K562 (cell line): ENCODE data around the gene SRGAP3. TPM values are rescaled to one million over a fixed set of nuclear protein-coding genes. Genes with fewer than 3 reads are reported as not detected.

Experiments
- ATAC-seq: fragments of 200-7000 bp; cut with Tn5 transposase; 3 replicates; pipeline ENCODE4 v1.9.1; 2020; ENCODE audit warnings: moderate library complexity
- BruUV-seq: library from RNA; stranded (reverse); fragments of 400-500 nt; replicated peaks from 2 replicates; lab custom pipeline; 2021; lab: Mats Ljungman, UMichigan
- CTCF ChIA-PET: fragments of 300-600 bp; formaldehyde crosslinking; extraction: SDS; loops from one replicate; lab custom pipeline; 2021; ENCODE audit warnings: low intra/inter-chr PET ratio; lab: Yijun Ruan, JAX
- POLR2A ChIA-PET: fragments of 300-600, 350-650 bp; sonication (Branson Sonifier 250); formaldehyde crosslinking; extraction: SDS; loops from one replicate; lab custom pipeline; 2021; ENCODE audit warnings: antibody characterized with exemption, inconsistent platforms; lab: Yijun Ruan, JAX
- DNase-seq, 4 experiments: peaks; one replicate each; pipeline versions ENCODE4 v3.0.0 to v3.0.0-alpha.2; 2011 to 2018; ENCODE audit warnings: low spot score in 3 of 4, mixed read lengths in 3 of 4; ENCODE audit errors: extremely low read depth in 1 of 4
- FAIRE-seq: peaks from 2 replicates; lab custom pipeline; 2011; peaks lifted over from hg19 to GRCh38; lab: Jason Lieb, UNC
- H2AFZ ChIP-seq: 2 replicates; pipeline ENCODE4 v1.6.0; 2011; ENCODE audit warnings: low read depth, low read length, control low read depth, inconsistent platforms
- H3K27ac ChIP-seq: fragments of 200-600 bp; 3 replicates; pipeline ENCODE4 v1.8.0; 2011; ENCODE audit warnings: low read depth, mild to moderate bottlenecking, control low read depth, inconsistent platforms, low read length, moderate library complexity, mixed read lengths; ENCODE audit errors: extremely low read depth
- H3K27me3 ChIP-seq, 2 experiments: fragments of 300-600 bp in 1 of 2; 2 replicates in 1 of 2; 3 replicates in 1 of 2; pipeline versions ENCODE4 v1.6.0 to v1.8.0; 2011; ENCODE audit warnings: inconsistent platforms in 2 of 2, low read length in 2 of 2, mild to moderate bottlenecking in 1 of 2, mixed read lengths in 1 of 2, moderate library complexity in 1 of 2; ENCODE audit not compliant: control insufficient read depth in 2 of 2, insufficient read depth in 2 of 2
- H3K36me3 ChIP-seq: fragments of 300-600 bp; 3 replicates; pipeline ENCODE4 v1.8.0; 2011; ENCODE audit warnings: mild to moderate bottlenecking, low read length, inconsistent platforms; ENCODE audit not compliant: control insufficient read depth, insufficient read depth
- H3K4me1 ChIP-seq, 2 experiments: fragments of 200-600 bp in 1 of 2; replicated peaks in 1 of 2; 2 replicates in 1 of 2; 3 replicates in 1 of 2; pipeline versions ENCODE4 v1.5.1 to v1.8.0; 2011; ENCODE audit warnings: inconsistent platforms in 2 of 2, low read length in 2 of 2, mild to moderate bottlenecking in 1 of 2, mixed read lengths in 1 of 2, moderate library complexity in 1 of 2; ENCODE audit not compliant: control insufficient read depth in 2 of 2, insufficient read depth in 2 of 2
- H3K4me2 ChIP-seq: 2 replicates; pipeline ENCODE4 v1.6.1; 2011; ENCODE audit warnings: low read length, control low read depth, inconsistent platforms, mixed read lengths; ENCODE audit not compliant: insufficient read depth
- H3K4me3 ChIP-seq: fragments of 200-600 bp; sonication (generic), shearing (Covaris generic); 2 replicates; pipeline ENCODE4 v1.5.1; 2016; ENCODE audit warnings: control low read depth, inconsistent platforms
- H3K79me2 ChIP-seq: fragments of 200-600 bp; 3 replicates; pipeline ENCODE4 v1.8.0; 2011; ENCODE audit warnings: low read length, inconsistent platforms; ENCODE audit not compliant: control insufficient read depth, insufficient read depth
- H3K9ac ChIP-seq, 2 experiments: 2 replicates each; pipeline versions ENCODE4 v1.6.0 to v1.6.1; 2011; ENCODE audit warnings: low read depth in 2 of 2, low read length in 2 of 2, control low read depth in 1 of 2, inconsistent platforms in 1 of 2, mild to moderate bottlenecking in 1 of 2, mixed read lengths in 1 of 2; ENCODE audit not compliant: insufficient read depth in 1 of 2
- H3K9me1 ChIP-seq: one replicate; pipeline ENCODE4 v1.6.0; 2011; ENCODE audit warnings: inconsistent platforms, mild to moderate bottlenecking, low read length, moderate library complexity; ENCODE audit not compliant: control insufficient read depth, insufficient read depth
- H3K9me3 ChIP-seq: replicated peaks from 2 replicates; pipeline ENCODE4 v1.5.1; 2011; ENCODE audit warnings: low read depth, low read length, inconsistent platforms; ENCODE audit not compliant: control insufficient read depth, insufficient read depth
- H4K20me1 ChIP-seq: replicated peaks from 2 replicates; pipeline ENCODE4 v1.6.1; 2011; ENCODE audit warnings: low read length, inconsistent platforms, mixed read lengths; ENCODE audit not compliant: control insufficient read depth, insufficient read depth
- CEBPB ChIP-seq: fragments of 450-650 bp; IDR thresholded peaks from 2 replicates; pipeline ENCODE4 v1.6.1; 2016; ENCODE audit warnings: missing genetic modification characterization, missing compliant biosample characterization
- CHCHD3 ChIP-seq: fragments of 250-450 bp; sonication (Bioruptor Pico); IDR thresholded peaks from 2 replicates; pipeline ENCODE4 v2.1.2; 2022; ENCODE audit warnings: mild to moderate bottlenecking
- FIP1L1 ChIP-seq: fragments of 200-400 bp; formaldehyde crosslinking; IDR thresholded peaks from 2 replicates; pipeline ENCODE4 v1.6.1; 2018; ENCODE audit warnings: mild to moderate bottlenecking, low read depth, low read length; ENCODE audit not compliant: poor library complexity, severe bottlenecking
- KLF1 ChIP-seq: fragments of 450-650 bp; IDR thresholded peaks from 2 replicates; pipeline ENCODE4 v1.6.1; 2016; ENCODE audit warnings: missing genetic modification characterization, missing compliant biosample characterization
- PHF21A ChIP-seq: fragments of 450-650 bp; IDR thresholded peaks from 2 replicates; pipeline ENCODE4 v1.6.1; 2017; ENCODE audit warnings: low read depth, borderline replicate concordance
- TCF7L2 ChIP-seq: fragments of 150-350 bp; IDR thresholded peaks from 2 replicates; pipeline ENCODE4 v1.6.1; 2016; ENCODE audit warnings: low read depth, mild to moderate bottlenecking, low read length, moderate library complexity
- ZNF12 ChIP-seq: sonication (generic); formaldehyde crosslinking; IDR thresholded peaks from 2 replicates; pipeline ENCODE4 v1.4.0; 2020; ENCODE audit warnings: mild to moderate bottlenecking, missing genetic modification reagents
- ZNF143 ChIP-seq: sonication (generic); formaldehyde crosslinking; IDR thresholded peaks from 2 replicates; pipeline ENCODE4 v1.9.0; 2022; ENCODE audit warnings: mild to moderate bottlenecking, missing genetic modification reagents
- ZNF24 ChIP-seq: fragments of 450-650 bp; IDR thresholded peaks from 2 replicates; pipeline ENCODE4 v1.6.1; 2016
- ZNF395 ChIP-seq: fragments of 200-800 bp; sonication (Bioruptor generic); IDR thresholded peaks from 2 replicates; pipeline ENCODE4 v1.6.1; 2017; ENCODE audit warnings: missing genetic modification characterization, missing compliant biosample characterization
- WGBS: fragments of 100-300 bp; shearing (Covaris generic); methylation state at CpG from one replicate; pipeline ENCODE4 v1.1.6; 2016; ENCODE audit warnings: low coverage, mixed read lengths; ENCODE audit not compliant: insufficient coverage; ENCODE audit errors: missing lambda C conversion rate; 5-methylcytosine and 5-hydroxymethylcytosine counted together
- in situ Hi-C: fragments of 300-500 bp; cut with MboI; formaldehyde crosslinking; loops from 4 replicates; pipeline ENCODE4 v1.15.0; 2018; ENCODE audit warnings: inconsistent platforms, mixed read lengths
- intact Hi-C: fragments of 100-400 bp; cut with micrococcal nuclease; formaldehyde crosslinking; loops from 2 replicates; pipeline ENCODE4 v1.14.2; 2022
- polyA plus RNA-seq, 8 experiments: library from polyadenylated mRNA; depleted of rRNA in 4 of 8; stranded (reverse) in 5 of 8; unstranded in 3 of 8; fragments of >200 nt; fragmentation: Nextera tagmentation in 2 of 8; fragmentation: Illumina TruSeq in 1 of 8; extraction: Ambion mirVana in 2 of 8; extraction: Trizol in 1 of 8; gene quantifications; 2 replicates each; pipeline versions ENCODE4 v1.2.1 to v1.2.3, GENCODE V29; 2011 to 2014; ENCODE audit warnings: inconsistent platforms in 1 of 8, missing spikeins in 1 of 8
- total RNA-seq, 7 experiments: library from RNA; depleted of rRNA in 6 of 7; stranded (reverse); fragments of >200 nt in 6 of 7; fragmentation: Illumina TruSeq in 2 of 7; extraction: Trizol in 2 of 7; gene quantifications; 2 replicates each; pipeline versions ENCODE4 v1.2.1 to v1.2.3, GENCODE V29; 2011 to 2021; ENCODE audit warnings: low replicate concordance in 1 of 7

SRGAP3 gene
- total and polyA plus RNA-seq, 9 of the 15 experiments (the other 6 are each of a cell fraction or from before 2014, with no cell fraction given) = 0.11 to 0.85 (median 0.35) TPM; not detected in 2

GRCh38 chr3:9007213-9007612 lies 242.2 kb downstream of the SRGAP3 start:
- WGBS = 0% methylated on average over 2 of the region's 2 CpGs
- BruUV-seq = no TSS peak
- ChIA-PET POLR2A (no interaction called here), CTCF (no interaction called here)
- H3K9ac ChIP-seq = no peak overlapping the region
- ATAC-seq (no peak), FAIRE-seq (no peak), DNase-seq (no peak)
- no peaks in the 10 kb centered on the region for H3K79me2 ChIP-seq
- no peaks in the 10 kb centered on the region for H3K9me1 ChIP-seq
- H4K20me1 ChIP-seq = no peaks in the 10 kb centered on the region
- H3K9me3 ChIP-seq = no peaks in the 10 kb centered on the region
- H3K4me1 ChIP-seq = no peaks in the 10 kb centered on the region
- TF ChIP-seq ZNF395 (CRISPR knock-in tag) (no peak), CEBPB (tag) (no peak), PHF21A (no peak), ZNF143 (no peak), KLF1 (tag) (no peak), CHCHD3 (CRISPR knock-in tag) (no peak), ZNF24 (no peak), TCF7L2 (no peak), FIP1L1 (no peak), ZNF12 (CRISPR knock-in tag) (no peak)
- peaks cover 3 to 15% of the 10 kb centered on the region in 2 experiments; a peak in 4 of 5 replicates for H3K27me3 ChIP-seq
- no peaks in the 10 kb centered on the region for H3K36me3 ChIP-seq
- H3K27ac ChIP-seq = no peak overlapping the region
- no peak overlapping the region for H3K4me2 ChIP-seq
- no peak overlapping the region for H2AFZ ChIP-seq
- in situ Hi-C loops = no loop called here
- intact Hi-C loops = no loop called here
- no peak overlapping the region for H3K4me3 ChIP-seq
